ENCODE measurements around the gene MAPK7. TPM values are rescaled to one million over a fixed set of nuclear protein-coding genes. Genes with fewer than 3 reads are reported as not detected.

Gene MAPK7
- total RNA-seq, 4 donors from 2014 or later, result 7.3 to 12.5 (median 10.4) TPM

GRCh38 chr17:19412510-19412909 is 34.2 kb downstream of the MAPK7 start:
- Histone ChIP-seq H3K4me1 (no peaks in the 10 kb centered on the region), H3K27ac (no peak overlapping the region), H3K27me3 (no peaks in the 10 kb centered on the region), H3K4me3 (no peak overlapping the region), H3K9me3 (no peaks in the 10 kb centered on the region), H3K36me3 (no peaks in the 10 kb centered on the region)
- intact Hi-C loops (cut with DNase I; ENCODE audit: low total_unique reads) (no loop called here), in situ Hi-C loops (cut with MboI; ENCODE audit: low sequenced_read_pairs in 4 of 4) (no loop called here)
- TF ChIP-seq POLR2A (IDR thresholded peaks at IDR 0.05) (no peak), CTCF (IDR thresholded peaks at IDR 0.05 in 4 of 5, conservative IDR thresholded peaks at IDR 0.05 in 1 of 5) (no peak)
- ATAC-seq, result no peak
- no peak for DNase-seq

GRCh38 chr17:19412984-19413383 is 34.7 kb downstream of the MAPK7 start:
- no peak for DNase-seq
- in situ Hi-C loops (cut with MboI; ENCODE audit: low sequenced_read_pairs in 4 of 4), result no loop called here
- Histone ChIP-seq H3K9me3 (no peaks in the 10 kb centered on the region), H3K27me3 (no peaks in the 10 kb centered on the region), H3K4me1 (no peaks in the 10 kb centered on the region), H3K27ac (no peak overlapping the region), H3K36me3 (no peaks in the 10 kb centered on the region), H3K4me3 (no peak overlapping the region)
- TF ChIP-seq CTCF (IDR thresholded peaks at IDR 0.05 in 4 of 5, conservative IDR thresholded peaks at IDR 0.05 in 1 of 5) (no peak), POLR2A (IDR thresholded peaks at IDR 0.05) (no peak)
- intact Hi-C loops (cut with DNase I; ENCODE audit: low total_unique reads), result no loop called here
- ATAC-seq, result no peak

GRCh38 chr17:19413761-19414160 is 35.5 kb downstream of the MAPK7 start:
- ATAC-seq (no peak), DNase-seq (no peak)
- no peaks in the 10 kb centered on the region for H3K9me3 ChIP-seq
- no peak overlapping the region for H3K4me3 ChIP-seq
- no peaks in the 10 kb centered on the region for H3K27me3 ChIP-seq
- TF ChIP-seq CTCF (IDR thresholded peaks at IDR 0.05 in 4 of 5, conservative IDR thresholded peaks at IDR 0.05 in 1 of 5), result no peak
- in situ Hi-C loops (cut with MboI; ENCODE audit: low sequenced_read_pairs in 4 of 4) (no loop called here), intact Hi-C loops (cut with DNase I; ENCODE audit: low total_unique reads) (no loop called here)
- no peaks in the 10 kb centered on the region for H3K36me3 ChIP-seq
- no peak overlapping the region for H3K27ac ChIP-seq
- no peaks in the 10 kb centered on the region for H3K4me1 ChIP-seq

GRCh38 chr17:19414396-19415280 is 36.3 kb downstream of the MAPK7 start:
- H3K27me3 ChIP-seq, result no peaks in the 10 kb centered on the region
- intact Hi-C loops (cut with DNase I; ENCODE audit: low total_unique reads) (no loop called here), in situ Hi-C loops (cut with MboI; ENCODE audit: low sequenced_read_pairs in 4 of 4) (no loop called here)

More at GRCh38 chr17:19414396-19415280, 36.3 kb downstream of the MAPK7 start:
- TF ChIP-seq CTCF (IDR thresholded peaks at IDR 0.05 in 4 of 5, conservative IDR thresholded peaks at IDR 0.05 in 1 of 5) (no peak), POLR2A (IDR thresholded peaks at IDR 0.05) (no peak)
- Histone ChIP-seq H3K4me3 (no peak overlapping the region), H3K4me1 (no peaks in the 10 kb centered on the region), H3K9me3 (no peaks in the 10 kb centered on the region), H3K27ac (no peak overlapping the region), H3K36me3 (no peaks in the 10 kb centered on the region)
- DNase-seq, result no peak
- no peak for ATAC-seq

Data from gastrocnemius medialis (tissue), 4 donors.